CD4-positive, alpha-beta T cell treated with Interleukin-6 for 4 hours (primary cell): ENCODE measurements around the gene FAM20A.
"Not testable (repeated sequence)": the region's sequence is repeated elsewhere in the genome, so short reads cannot be mapped to it uniquely, and the experiment has no call there.

ENCODE experiments used
- DNase-seq: peaks from one replicate; pipeline ENCODE4 v3.0.0-alpha.2; 2020; ENCODE audit warnings: mixed read lengths

FAM20A gene

DNA sequence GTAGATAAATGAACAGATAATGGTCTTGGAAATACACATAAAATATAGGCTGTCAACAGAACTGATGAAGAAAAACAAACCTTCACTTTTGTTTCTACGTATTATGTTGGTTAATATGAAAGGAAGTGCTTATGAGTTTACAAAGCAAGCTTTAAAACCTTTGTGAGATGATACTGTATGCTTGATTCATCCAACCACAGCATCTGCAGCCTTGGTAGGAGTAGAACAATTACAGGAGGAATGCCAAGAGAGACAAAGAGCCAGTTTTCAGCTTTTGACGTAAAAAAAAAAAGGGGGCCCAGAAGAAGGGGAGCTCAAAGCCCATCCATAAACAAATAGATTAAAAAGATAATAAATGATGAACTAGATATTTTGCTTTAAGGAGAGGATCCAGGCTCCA lies 13.3 kb downstream of the FAM20A start:
- DNase-seq: no peak

GRCh38 chr17:68587026-68587425 lies 14.1 kb downstream of the FAM20A start:
- no peak for DNase-seq

GRCh38 chr17:68585643-68586042 lies 15.5 kb downstream of the FAM20A start:
- no peak for DNase-seq

DNA sequence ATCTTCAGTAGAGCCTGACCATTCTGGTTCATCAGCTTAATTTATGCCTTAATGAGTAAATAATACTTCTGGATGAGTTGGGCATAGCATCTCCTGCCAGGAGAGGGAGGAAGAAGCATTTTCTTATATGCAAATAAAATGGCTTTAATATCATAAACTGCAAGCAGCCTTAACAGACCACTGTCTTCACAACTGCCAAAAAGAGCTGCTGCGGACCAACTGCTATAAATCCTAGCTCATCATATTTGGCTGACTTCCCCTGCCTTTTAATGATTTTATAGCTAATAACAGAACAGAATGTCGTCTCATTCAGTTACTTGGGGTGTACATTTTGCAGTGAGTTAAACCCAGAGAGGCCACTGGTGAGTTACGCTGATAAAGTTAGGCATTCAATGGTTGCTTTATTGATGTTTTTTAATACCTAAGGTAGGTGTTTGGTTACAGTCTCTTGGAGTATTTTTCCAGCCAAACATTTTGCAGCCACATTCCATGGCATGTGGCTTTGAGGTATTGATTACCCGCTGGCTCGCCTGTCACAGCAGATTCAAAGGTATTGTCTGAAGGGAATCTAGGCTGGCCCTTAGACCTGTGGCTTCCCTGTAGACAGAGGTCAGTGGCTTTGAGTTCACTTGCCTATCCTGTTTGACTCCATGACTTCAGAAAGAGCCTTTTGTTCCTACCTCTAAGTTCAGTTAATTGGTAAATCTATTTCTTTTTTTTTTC lies 16.4 kb downstream of the FAM20A start:
- no peak for DNase-seq

DNA sequence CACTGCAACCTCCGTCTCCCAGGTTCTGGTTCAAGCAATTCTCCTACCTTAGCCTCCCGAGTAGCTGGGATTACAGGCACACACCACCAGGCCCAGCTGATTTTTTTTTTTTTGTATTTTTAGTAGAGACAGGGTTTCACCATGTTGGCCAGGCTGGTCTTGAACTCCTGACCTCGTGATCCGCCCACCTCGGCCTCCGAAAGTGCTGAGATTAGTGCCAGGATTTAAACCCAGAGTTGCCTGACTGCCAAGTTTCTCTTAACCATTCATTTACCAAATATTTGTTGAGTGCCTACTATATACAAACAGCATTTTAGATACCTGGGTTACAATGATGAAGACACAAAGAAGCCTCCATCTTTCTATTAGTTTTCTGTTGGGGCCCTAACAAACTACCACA lies 18.3 kb downstream of the FAM20A start:
- DNase-seq: not testable (repeated sequence)

GRCh38 chr17:68581863-68582645 lies 19.1 kb downstream of the FAM20A start:
- no peak for DNase-seq

DNA sequence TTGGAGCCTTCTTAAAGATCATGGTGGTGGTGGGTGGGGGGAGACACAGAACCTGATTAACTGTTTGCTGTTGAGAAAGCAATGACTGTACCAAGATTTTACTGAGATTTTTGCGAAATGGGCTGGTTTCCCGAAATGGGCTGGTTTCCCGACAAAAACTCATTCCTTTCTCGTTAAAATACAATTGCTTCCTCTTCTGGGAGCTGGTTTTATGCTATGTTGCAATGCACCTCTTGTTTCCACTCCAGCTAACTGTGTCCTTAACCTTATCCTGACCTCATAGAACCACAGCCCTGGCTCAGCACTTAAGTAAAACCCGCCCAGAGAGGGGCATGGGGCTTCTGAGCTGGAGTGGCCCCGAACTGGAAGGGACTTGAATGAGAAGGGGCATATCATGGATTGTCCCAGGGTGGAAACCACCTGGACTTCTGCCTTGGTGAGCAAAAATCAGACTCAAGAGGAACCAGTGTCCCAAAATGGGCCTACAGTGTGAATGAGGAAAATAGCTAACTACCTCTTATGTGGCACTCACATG lies 20.9 kb downstream of the FAM20A start:
- DNase-seq: no peak

DNA sequence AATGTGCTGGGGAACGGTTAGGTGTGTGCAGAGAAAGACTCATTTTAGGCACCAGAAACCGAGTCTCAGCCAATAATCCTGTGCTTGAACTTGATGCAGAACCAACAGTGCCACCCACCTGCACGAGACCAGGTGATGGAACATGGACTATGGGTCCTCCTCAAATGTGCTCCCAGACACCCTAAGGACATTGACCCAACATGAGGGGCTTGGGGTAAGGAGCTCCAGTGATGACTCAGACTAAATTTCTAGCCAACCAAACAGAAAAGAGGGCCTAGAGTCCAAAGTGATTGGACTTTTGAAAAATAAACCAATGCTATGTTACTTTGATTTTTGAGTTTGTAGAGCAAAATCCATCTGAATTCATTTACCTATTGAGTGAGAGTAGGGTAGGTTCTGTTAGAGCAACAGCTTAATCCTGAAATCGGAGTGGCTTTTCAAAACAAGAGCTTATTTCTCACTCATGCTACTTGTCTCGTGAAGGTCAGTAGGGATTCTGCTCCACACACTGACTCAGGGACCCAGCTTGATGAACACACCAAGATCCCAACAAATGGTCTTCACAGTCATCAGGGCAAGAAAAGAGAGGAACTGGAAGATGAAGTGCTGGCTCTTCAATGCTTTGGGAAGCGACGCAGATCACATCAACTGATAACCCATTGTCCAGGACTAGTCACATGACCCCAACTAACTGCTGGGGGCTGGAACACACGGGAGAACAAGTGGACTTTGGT lies 21.8 kb downstream of the FAM20A start:
- no peak for DNase-seq

DNA sequence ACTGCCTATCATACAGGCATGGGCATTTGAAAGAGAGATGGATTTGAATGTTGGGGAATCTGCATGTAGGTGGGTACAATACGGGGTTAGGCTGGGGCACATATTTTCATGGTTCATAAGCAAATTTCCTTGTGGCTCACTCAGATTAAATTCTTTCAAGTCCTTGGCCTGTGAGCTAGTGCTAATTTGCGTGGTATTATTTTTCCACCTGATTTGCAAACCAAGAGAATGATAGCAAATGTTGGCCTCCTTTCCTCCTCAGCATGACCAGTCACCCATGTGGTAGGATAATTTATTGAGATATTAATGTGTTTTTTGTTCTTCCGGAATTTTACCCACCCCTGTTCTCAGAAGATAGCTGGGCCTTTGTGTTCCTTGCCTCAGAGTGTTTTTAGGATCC lies 22.9 kb downstream of the FAM20A start:
- DNase-seq: no peak

DNA sequence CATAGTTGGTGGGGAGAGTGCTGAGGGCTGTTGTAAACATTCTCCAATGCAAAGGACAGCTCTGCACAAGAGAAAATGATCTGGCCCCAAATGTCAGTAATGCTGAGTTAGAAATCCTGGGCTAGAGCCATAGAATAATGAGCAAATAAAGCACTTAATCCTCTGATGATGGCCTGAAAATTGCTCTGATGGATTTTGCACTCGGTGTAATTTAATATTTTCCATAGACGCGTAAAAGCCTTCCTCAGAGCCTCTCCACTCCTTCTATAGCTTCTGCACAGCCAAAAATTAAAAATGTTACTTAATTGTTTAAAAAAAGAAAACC lies 23.7 kb downstream of the FAM20A start:
- no peak for DNase-seq

DNA sequence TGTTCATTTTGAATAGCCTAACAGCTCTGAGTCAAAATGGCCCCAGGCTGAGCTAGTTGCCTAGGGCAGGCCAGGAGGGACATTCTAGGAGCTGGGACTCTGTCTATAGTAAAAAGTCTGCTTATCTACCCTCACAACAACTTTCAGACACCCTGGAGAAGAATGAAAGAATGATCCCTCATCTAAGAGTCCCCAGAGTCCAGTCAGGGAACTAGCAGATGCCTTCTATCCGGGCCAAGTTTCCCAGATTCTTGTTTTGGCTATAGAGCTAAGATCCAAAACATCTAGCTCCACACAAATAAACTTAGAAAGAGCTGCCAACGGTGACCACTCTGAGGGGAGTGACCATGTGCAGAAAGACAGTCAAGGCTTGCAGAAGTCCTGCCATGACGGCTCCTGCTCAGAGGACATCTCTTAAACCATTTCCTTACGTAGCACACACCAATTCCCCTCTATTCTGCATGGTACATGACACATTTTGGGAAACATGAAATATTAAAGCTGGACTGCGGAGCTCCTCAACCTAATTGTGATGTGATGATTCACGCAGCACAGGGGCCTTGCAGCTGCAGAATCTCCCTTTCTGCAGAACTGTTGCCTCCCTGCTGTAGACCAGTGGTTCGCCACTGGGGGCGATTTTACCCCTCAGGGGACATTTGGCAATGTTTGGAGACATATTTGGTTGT lies 24.2 kb downstream of the FAM20A start:
- no peak for DNase-seq

DNA sequence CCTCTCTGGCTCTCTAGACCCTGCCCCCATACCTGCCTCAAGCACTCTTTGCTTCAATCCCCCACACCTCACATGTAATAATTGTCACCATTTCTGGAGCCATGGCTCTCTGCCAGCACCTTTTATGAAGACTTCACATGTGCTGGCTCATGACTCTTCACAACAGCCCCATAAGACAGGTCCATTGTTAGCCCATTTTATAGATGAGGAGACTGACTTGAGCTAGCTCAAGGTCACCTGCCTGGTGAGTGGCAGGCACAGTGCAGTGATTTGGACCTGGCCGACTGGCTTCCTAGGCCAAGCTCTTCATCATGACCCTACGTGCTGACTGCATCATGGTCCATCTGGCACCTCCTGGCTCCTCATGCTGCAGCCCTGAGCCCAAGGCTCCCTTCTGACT lies 25.0 kb downstream of the FAM20A start:
- no peak for DNase-seq

GRCh38 chr17:68573338-68573737 lies 27.8 kb downstream of the FAM20A start:
- DNase-seq: no peak

DNA sequence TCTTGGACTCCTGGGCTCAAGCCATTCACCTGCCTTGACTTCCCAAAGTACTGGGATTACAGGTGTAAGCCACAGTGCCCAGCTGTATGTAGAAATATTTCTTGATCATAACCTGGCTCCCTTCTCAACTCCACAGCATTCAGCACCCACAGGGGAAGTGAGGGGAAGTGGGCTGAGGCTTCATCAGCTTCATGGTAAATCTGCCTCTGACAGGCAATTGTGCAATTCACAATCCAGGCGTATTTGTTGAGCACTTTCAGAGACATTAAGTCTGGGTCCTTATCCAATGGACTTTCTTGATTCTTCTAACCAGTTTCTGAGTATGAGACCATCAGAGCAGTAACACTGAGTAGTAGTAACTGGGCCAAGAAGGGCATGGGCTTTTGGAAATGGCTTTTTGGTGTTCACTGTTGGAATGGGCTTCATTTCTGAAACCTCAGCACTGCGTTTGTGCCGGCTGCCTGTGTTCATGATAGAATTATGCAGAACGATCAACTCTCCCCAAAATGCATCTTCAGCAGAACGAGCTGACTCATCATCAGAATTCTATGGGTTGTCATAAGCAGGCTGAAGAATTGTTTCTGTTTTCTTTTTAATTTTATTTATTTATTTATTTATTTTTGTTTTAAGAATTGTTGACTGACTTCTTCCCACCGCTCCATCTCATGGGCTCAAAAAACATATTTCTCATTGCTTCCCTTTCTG lies 28.9 kb downstream of the FAM20A start:
- no peak for DNase-seq

- no peak for DNase-seq
Measured at GRCh38 chr17:68570526-68570925, 30.6 kb downstream of the FAM20A start.

GRCh38 chr17:68569346-68569745 lies 31.8 kb downstream of the FAM20A start:
- DNase-seq: no peak

- no peak for DNase-seq
Measured at GRCh38 chr17:68568581-68568980, 32.6 kb downstream of the FAM20A start.

GRCh38 chr17:68567581-68567980 lies 33.6 kb downstream of the FAM20A start:
- DNase-seq: no peak

- no peak for DNase-seq
Measured at GRCh38 chr17:68567035-68567434, 34.1 kb downstream of the FAM20A start.

GRCh38 chr17:68566442-68566738 lies 34.8 kb downstream of the FAM20A start:
- DNase-seq: no peak

DNA sequence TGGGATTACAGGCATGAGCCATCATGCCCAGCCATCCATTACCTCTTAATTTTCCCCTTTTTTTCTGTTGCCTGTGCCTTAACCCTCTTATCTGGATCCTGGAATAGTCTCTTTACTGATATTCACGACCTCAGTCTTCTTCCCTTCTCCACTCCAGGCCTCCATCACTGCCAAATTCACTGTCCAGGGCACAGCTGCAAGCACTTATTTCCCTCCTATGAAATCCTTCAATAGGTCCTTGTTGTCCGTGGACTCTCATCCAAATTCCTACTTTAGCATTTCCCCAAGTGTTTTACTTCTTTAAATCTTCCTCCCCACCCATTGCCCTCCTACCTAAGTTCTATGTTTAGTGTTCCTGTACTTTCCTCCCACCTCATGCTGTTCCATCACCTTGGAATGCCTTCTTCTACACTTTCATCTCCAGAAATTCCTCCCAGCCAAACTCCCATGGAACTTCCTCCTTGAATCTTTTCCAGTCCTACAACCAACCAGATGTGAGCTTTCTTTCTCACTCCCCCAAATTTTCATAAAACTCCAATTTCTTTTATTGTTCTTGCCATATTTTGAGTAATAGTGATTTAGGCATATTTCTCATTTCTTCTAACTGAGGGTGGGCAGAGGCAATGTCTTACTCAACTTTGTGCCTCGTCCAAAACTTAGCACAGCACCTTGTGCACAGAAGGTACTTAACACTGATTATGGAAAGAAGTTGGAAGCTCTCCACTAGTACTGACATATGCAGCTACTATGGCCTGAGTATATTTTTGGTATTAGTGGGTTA lies 35.3 kb downstream of the FAM20A start:
- no peak for DNase-seq
